NCI-H524 (cell line): ENCODE results near the gene PRR3.

Experiments
- DNase-seq, 2 experiments: peaks; one replicate each; lab custom pipeline; 2025; lab: John Stamatoyannopoulos, UW

The PRR3 gene

DNA sequence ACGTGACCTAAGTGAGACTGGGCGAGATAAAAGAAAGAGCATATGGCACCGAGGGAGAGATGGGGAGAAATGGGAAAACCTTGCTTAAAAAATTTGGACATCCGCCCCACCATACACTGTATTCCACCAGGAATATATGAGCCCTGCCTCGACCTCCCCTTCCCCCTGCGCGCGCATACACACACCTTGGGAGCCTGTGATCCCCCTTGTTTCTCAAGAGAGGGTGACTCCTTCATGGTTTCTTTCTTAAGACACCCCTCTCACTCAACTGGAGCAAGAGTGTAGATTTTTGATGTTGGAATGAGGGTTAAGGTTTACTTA lies 14.6 kb downstream of the PRR3 start:
- no peak for DNase-seq

DNA sequence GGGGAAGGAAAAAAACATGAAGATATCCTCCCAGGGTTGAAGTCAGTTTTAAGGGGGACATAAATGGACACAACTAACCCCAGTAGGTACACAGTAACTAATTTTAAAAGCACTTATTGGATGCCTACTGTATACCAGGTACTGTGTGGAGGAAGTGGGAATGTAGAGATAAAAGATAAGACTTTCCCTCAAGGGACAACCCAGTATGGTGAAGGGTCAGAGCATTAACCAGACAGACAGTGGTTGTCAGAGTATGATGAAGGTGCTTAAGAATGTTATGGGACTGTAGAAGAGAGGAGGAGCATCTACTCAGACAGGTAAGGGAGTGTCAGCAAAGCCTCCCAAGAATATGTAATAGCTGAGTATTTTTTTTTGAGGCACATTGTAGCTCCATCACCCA lies 15.1 kb downstream of the PRR3 start:
- no peak for DNase-seq

DNA sequence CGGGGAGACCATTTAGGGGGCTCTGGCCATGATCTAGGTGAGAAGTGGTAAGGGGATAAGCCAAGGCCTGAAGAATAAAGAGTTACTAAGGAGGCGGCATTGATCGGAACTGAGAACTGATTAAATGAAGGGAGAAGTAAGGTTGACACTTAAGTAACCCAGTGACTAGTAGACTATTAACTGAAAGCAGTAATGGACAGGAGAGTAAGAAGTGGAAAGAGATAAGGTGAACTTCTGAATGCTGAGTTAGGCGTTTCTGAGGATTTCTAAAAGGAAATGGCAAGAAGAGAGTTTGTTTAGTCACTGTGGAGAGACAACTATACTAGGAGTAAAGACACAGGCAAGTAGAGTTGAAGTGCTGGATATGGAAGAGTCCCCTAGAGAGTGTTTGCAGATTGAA lies 16.0 kb downstream of the PRR3 start:
- DNase-seq = no peak

DNA sequence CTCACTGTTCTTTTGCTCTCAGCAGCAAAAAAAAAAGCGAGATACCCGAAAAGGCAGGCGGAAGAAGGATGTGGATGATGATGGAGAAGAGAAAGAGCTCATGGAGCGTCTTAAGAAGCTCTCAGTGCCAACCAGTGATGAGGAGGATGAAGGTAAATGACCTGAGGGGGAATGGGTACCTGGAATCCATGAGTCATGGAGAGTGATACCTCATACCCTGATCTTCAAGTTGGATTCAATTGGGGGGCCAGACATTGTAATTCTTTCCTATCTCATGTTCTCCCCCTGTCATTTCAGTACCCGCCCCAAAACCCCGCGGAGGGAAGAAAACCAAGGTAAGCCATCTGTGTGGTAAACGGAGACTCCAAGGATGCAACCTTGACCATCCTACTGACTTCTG lies 21.0 kb downstream of the PRR3 start:
- no peak for DNase-seq

DNA sequence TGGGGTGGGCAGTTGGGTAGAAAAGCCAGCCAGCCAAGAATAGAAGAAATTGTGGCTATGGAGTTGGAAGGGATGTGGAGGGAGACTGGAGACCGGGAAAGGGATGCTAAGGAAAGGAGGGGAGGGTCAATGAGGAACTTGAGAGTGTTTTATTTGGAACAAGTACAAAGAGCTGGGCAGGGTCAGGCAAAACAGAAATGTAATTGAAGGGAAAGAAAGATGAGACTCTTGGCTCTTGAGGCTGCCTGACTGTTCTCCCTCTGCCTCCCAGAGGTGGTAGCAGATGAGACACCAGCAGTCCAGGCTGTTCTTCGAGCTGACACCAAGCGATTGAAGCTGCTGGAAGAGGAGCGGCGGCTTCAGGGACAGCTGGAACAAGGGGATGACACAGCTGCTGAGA lies 26.8 kb downstream of the PRR3 start:
- DNase-seq = no peak

DNA sequence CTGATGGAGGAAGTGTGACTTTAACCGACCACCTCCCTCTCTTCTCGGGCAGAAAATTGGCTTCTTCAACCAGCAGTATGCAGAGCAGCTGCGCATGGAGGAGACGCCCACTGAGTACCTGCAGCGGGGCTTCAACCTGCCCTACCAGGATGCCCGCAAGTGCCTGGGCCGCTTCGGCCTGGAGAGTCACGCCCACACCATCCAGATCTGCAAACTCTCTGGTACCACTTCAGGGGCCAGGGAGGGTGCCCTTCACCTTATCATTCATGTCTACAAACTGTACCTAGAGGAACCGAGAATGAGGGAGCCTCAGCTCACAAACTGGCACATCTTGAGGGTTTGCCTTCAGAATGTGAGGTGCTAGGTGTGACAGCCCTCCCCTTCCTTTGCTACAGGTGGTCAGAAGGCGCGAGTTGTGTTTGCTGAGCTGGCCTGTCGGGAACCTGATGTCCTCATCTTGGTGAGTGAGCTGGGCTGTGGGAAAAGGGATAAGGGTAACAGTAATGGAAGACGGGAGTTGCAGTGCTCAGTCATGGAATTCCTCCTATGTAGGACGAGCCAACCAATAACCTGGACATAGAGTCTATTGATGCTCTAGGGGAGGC lies 32.8 kb downstream of the PRR3 start:
- DNase-seq = no peak

DNA sequence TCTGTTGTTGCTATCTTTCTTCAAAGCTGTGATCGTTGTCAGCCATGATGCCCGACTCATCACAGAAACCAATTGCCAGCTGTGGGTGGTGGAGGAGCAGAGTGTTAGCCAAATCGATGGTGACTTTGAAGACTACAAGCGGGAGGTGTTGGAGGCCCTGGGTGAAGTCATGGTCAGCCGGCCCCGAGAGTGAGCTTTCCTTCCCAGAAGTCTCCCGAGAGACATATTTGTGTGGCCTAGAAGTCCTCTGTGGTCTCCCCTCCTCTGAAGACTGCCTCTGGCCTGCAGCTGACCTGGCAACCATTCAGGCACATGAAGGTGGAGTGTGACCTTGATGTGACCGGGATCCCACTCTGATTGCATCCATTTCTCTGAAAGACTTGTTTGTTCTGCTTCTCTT lies 33.4 kb downstream of the PRR3 start:
- DNase-seq = no peak

DNA sequence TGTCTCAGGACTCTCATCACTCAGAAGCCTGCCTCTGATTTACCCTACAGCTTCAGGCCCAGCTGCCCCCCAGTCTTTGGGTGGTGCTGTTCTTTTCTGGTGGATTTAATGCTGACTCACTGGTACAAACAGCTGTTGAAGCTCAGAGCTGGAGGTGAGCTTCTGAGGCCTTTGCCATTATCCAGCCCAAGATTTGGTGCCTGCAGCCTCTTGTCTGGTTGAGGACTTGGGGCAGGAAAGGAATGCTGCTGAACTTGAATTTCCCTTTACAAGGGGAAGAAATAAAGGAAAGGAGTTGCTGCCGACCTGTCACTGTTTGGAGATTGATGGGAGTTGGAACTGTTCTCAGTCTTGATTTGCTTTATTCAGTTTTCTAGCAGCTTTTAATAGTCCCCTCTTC lies 33.9 kb downstream of the PRR3 start:
- DNase-seq = no peak

DNA sequence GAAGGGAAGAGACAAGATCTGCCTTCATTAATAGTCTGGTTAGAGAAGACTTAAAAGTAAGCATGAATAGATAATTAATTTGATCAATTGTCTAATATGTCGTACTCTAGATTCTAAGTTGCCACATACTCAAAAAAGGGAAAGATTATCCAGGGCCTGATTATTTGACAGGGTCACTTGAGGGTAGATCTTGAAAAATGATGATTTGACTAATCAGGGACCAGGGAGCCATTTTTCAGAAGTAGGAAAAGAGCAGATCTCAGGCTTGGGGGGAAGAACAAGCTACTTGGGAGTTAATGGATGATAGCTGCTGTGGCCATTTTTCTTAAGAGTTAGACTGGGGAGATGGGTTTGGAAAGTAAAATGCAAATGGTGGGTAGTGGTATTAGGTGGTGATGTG lies 35.2 kb downstream of the PRR3 start:
- DNase-seq = no peak

DNA sequence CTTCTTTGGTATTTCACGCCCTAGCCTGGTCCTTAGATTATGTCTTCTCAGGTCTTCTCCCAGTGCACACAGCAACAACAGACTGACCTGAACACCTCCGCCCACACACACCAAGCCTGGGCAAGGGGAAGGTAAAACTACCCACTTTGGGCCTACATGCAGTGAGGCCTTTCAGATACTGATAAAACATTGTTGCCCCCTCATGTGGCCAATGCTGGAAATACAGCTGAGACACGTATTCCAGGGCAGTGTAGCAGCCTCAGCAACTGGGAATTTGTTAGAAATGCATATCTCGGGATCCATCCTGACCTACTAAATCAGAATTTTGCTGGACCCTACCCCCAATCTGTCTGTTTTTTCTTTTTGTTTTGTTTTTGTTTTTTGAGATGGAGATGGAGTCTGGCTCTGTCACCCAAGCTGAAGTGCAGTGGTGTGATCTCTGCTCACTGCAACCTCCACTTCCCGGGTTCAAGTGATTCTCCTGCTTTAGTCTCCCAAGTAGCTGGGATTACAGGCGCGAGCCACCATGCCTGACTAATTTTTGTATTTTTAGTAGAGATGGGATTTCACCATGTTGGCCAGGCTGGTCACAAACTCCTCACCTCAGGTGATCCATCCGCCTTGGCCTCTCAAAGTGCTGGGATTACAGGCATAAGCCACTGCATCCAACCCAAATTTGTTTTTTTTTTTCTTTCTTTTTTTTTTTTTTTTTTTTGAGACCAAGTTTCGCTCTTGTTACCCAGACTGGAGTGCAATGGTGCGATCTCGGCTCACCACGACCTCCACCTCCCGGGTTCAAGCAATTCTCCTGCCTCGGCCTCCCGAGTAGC lies 40.4 kb downstream of the PRR3 start:
- DNase-seq = peak; percentile 52 to 70

DNA sequence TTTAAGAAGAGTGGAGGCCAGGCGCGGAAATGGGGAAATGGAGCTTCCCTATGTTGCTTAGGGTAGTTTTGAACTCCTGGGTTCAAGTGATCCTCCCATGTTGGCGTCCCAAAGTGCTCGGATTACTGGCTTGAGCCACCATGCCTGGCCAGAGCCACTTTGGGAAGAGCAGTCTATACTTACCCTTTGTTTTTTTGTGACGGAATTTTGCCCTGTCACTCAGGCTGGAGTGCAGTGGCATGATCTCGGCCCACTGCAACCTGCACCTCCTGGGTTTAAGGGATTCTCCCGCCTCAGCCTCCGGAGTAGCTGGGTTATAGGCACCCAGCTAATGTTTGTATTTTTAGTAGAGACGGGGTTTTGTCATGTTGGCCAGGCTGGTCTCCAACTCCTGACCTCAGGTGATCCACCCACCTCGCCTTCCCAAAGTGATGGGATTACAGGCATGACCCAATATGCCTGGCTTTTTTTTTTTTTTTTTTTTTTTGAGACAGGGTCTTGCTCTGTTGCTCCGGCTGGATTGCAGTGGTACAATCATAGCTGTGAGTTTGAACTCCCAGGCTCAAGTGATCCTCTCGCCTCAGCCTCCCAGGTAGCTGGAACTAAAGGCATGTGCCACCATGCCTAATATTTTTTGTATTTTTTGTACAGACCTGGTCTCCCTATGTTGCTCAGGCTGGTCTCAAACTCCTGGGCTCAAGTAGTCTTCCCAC lies 42.0 kb downstream of the PRR3 start:
- DNase-seq = no peak

DNA sequence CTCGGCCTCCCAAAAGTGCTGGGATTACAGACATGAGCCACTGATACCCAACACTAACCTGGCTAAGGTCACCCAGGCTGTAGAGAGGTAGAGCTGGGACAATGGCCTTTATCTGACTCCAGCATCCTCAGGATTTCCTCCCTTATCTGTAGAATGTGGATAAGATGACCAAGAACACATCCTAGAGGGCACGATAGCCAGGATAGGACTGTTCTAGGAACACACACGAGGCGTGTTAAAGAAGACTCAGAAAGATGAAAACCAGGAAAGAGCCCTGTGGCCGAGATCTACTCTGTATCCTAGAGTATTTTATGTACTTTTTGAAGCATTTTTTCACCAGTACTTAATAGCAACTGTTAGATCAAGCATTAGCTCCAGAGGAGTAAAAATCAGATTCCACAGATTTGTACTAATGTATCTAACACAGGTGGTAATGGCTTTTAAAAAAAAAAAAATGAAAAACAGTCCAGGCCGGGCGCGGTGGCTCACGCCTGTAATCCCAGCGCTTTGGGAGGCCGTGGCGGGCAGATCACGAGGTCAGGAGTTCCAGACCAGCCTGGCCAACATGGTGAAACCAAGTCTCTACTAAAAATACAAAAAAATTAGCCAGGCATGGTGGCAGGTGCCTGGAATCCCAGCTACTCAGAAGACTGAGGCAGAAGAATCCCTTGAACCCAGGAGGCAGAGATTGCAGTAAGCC lies 42.7 kb downstream of the PRR3 start:
- no peak for DNase-seq

DNA sequence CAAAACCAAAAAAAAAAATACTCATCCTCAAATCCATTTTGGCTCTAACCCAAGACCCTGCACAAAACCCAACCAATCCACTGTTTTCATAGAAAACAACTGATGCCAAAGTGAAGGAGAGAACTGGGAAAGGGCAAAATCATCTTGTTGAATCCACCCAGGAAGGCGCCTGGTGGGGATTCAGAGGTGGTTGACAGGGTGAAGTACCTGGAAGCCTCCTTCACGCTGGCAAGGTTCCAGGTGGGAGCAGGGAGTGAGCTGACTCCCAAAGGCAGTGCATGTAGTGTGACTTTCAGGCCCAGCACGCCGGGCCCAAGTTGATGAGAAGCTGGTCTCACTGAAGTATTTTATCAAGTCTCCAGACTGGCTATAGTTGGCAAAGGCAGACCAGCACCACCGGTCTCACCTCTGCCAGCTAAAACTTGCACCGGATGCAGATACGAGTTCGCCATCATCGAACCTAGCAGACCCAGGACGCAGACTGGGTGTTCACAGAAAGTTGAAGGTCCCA lies 43.4 kb downstream of the PRR3 start:
- DNase-seq = no peak

DNA sequence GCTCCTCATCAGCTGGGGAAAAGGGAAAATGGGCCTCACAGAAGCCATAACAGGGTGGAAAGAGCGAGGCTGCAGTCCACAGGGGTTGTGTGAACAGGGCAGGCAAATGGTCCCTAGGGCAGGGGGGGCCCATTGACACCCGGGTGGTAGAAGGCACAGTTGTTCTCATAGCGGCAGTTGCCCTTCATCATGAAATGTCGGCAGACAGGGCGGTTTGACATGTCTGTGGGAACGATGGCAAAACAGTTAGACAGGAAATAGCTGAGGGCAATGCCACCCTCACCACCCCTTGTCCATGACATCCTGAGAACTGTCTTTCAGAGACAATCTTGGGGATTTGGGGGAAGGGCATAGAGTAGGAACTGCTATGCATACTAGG lies 44.3 kb downstream of the PRR3 start:
- no peak for DNase-seq

DNA sequence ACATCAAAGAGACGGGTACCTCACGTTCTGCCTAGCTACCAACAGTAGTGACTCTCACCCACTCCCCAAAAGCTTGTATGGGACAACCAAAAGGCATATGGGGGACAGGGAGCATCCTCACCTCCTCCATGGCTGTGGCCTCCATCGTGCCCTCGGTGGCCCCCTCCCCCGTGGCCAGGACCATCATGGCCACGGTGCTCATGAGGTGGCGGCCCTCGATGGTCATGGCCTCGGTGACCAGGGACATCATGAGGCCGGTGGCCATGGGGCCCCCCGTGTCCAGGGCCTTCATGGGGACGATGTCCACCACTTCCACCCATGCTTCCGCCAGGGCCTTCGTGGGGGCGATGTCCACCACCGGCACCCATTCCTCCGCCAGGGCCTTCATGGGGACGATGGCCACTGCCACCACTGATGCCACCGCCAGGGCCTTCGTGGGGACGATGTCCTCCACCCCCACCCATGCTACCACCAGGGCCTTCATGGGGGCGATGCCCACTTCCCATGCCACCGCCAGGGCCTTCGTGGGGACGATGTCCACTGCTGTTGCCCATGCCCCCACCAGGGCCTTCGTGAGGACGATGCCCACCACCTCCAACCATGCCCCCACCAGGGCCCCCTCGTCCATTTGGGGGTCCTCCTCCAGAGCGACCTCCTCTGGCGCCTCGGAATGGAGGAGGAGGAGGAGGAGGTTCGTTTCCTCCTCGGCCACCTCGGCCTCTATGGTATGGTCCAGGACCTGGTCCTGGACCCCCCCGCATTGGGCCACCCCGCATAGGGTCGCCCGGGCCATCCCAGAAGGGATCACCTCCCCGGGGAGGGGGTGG lies 44.9 kb downstream of the PRR3 start:
- no peak for DNase-seq

DNA sequence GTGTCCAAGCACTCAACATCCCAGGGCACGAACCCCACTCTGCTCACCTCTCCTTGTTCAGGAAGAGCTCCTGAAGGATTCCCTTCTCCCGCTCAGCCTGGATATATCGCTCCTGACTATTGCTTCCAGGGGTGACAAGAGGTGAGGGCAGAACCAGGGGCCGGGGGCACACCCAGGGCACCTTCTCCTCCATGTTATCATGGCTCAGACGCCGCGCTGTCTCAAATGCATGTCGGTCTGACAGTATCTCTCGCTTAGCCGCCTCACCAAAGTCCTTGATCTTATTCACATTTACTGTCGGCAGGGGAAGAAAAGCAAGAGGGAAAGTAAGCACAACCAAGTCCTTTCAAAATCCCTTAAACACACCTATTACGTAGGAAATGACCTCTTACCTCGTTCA lies 46.9 kb downstream of the PRR3 start:
- DNase-seq = no peak

DNA sequence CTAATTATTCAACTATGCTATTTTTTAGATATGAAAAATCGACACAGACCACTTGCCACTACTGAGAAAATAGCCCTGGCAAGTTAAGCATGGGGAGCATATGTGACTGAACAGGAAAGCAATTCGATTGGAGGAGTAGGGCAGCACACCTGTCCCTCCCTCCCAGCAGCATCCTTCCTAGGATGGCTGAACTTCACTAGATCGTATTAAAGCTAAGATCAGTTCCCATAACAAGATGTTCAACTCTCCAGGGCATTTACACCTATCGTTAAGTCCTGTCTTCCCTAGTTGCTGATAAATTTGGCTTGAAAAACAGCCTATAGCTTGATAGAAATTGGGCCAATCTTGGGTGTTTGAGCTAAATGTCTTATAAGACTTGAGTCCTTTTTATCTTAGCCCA lies 53.0 kb downstream of the PRR3 start:
- no peak for DNase-seq

DNA sequence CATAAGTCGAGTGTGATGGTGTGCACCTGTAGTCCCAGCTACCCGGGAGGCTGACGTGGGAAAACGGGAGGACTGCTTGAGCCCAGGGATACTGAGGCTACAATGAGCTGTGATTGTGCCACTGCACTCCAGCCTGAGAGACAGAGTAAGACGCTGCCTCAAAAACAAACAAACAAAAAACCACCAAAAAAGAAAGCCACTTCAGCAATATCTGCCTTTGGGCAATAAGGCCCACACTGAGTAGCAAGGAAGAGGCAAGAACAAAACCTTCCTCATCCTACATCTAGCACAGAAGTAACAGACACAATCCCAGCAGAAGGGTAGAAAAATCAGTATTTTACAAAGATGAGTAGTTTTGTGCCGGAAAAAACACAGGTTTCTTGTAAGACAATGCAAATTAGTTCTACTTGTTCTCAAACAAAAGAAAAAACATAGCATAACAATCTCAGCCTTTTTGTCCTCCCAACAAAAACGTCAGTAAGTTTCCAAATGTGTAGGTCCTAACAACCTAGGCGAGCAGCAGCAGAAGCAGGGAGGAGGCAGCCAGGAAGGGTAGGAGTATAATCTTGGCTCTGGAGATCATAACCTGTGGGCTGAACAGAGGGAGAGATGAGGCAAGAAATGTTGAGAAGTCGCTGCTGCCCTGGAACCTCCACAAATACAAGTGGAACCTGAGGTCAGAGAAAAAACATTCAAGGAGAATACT lies 54.2 kb downstream of the PRR3 start:
- no peak for DNase-seq

DNA sequence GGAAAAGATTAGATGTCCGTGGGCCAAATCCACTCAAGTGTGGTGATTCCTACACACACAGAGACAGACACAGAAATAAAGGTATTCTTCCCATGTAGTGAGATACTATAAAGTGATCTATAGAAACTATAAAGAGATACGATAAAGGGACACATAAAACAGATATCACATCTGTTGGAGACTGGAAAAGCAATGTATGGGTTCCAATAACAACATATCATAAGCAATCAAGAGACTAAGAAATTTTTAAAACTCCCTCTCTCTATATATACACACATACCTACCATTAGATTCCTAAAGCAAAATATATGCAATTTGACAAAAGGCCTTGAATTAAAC lies 54.7 kb downstream of the PRR3 start:
- DNase-seq = no peak

DNA sequence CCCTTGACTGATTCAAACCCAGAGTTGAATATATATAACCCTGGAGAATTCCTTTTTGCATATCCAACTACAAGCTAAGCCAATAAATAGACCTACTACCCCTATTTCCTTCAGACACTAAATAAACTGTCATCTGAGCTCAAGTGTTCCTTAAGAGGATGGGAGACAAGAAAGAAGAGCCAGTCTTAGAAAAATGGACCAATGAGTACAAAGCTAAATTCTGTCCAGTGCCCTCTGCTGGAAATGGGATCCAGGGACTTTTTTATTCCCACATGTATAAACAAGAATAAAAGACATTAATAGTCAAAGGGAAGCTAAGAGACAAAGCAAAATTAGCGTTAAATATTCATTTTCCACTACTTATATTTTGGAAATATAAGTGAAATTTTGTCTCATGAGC lies 55.1 kb downstream of the PRR3 start:
- peak; percentile 3 to 35 for DNase-seq

DNA sequence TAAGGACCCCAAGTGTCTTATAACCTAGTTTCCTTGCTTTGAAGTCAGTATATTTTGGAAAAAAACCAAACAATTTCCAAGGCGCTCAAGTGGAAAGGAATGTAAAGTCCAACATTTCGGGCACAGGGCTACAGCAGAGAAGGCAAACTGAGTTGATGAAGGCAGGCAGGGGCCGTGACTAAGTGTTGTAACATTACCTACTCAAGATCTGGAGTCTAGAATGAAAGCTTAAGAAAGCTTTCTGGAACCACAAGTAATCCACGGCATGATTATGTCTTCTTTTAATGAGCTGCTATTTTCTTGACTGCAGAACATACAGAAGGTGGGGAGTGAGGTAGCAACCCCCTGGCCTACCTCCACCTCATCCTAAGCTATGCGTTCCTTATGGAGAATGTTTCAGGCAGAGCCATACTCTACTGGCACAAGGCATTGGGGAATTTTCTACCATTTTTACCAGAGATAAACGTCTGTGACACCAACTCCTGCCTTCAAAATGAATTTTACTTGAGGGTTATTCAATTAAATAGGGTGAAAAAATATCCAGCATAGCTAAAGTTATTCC lies 55.7 kb downstream of the PRR3 start:
- DNase-seq = no peak
